Measurements from ENCODE around the gene XIRP2. TPM values are rescaled to one million over a fixed set of nuclear protein-coding genes. Genes with fewer than 3 reads are reported as not detected.
"Not testable (repeated sequence)": the region's sequence is repeated elsewhere in the genome, so short reads cannot be mapped to it uniquely, and the experiment has no call there.

XIRP2 gene
- total RNA-seq, 1 experiment from 2014 or later = not detected

- BruUV-seq (replicated peaks) = no TSS peak
- no peaks in the 10 kb centered on the region for H3K9me3 Mint-ChIP-seq (ENCODE audit: unreplicated experiment)
- POLR2A ChIA-PET = no interaction called here
- H3K4me3 Mint-ChIP-seq (ENCODE audit: unreplicated experiment) = no peak overlapping the region
- H3K27ac Mint-ChIP-seq (ENCODE audit: low read depth, unreplicated experiment) = no peak overlapping the region
- DNase-seq (ENCODE audit: unreplicated experiment) = no peak
- H3K27me3 Mint-ChIP-seq (ENCODE audit: insufficient read depth, unreplicated experiment) = no peaks in the 10 kb centered on the region
- CTCF ChIA-PET = no interaction called here
- no peaks in the 10 kb centered on the region for H3K4me1 Mint-ChIP-seq (ENCODE audit: insufficient read depth, unreplicated experiment)
- intact Hi-C loops (cut with micrococcal nuclease) = no loop called here
- TF ChIP-seq CTCF (IDR thresholded peaks at IDR 0.05; ENCODE audit: unreplicated experiment) = no peak
- no peaks in the 10 kb centered on the region for H3K36me3 Mint-ChIP-seq (ENCODE audit: insufficient read depth, unreplicated experiment)
Measured at GRCh38 chr2:167100506-167100905, 212.2 kb downstream of the XIRP2 start.

- Mint-ChIP-seq H3K4me1 (ENCODE audit: insufficient read depth, unreplicated experiment) (no peaks in the 10 kb centered on the region), H3K36me3 (ENCODE audit: insufficient read depth, unreplicated experiment) (no peaks in the 10 kb centered on the region), H3K27ac (ENCODE audit: low read depth, unreplicated experiment) (no peak overlapping the region), H3K4me3 (ENCODE audit: unreplicated experiment) (no peak overlapping the region), H3K27me3 (ENCODE audit: insufficient read depth, unreplicated experiment) (no peaks in the 10 kb centered on the region), H3K9me3 (ENCODE audit: unreplicated experiment) (no peaks in the 10 kb centered on the region)
- TF ChIP-seq CTCF (IDR thresholded peaks at IDR 0.05; ENCODE audit: unreplicated experiment) = no peak
- ChIA-PET CTCF (interaction anchor here (0.6 kb wide), 1 partner anchor 1015 kb away, joined by 5 read pairs; no protein-coding TSS in a partner anchor), POLR2A (no interaction called here)
- DNase-seq (ENCODE audit: unreplicated experiment) = no peak
- no TSS peak for BruUV-seq (replicated peaks)
- intact Hi-C loops (cut with micrococcal nuclease) = no loop called here
Measured at GRCh38 chr2:167103028-167103756, 214.9 kb downstream of the XIRP2 start.

- DNase-seq (ENCODE audit: unreplicated experiment) = no peak
- intact Hi-C loops (cut with micrococcal nuclease) = no loop called here
- CTCF ChIA-PET = no interaction called here
- no peaks in the 10 kb centered on the region for H3K9me3 Mint-ChIP-seq (ENCODE audit: unreplicated experiment)
- no peak for TF ChIP-seq CTCF (IDR thresholded peaks at IDR 0.05; ENCODE audit: unreplicated experiment)
- no peak overlapping the region for H3K4me3 Mint-ChIP-seq (ENCODE audit: unreplicated experiment)
- no peaks in the 10 kb centered on the region for H3K27me3 Mint-ChIP-seq (ENCODE audit: insufficient read depth, unreplicated experiment)
- H3K36me3 Mint-ChIP-seq (ENCODE audit: insufficient read depth, unreplicated experiment) = no peaks in the 10 kb centered on the region
- POLR2A ChIA-PET = no interaction called here
- BruUV-seq (replicated peaks) = no TSS peak
- no peaks in the 10 kb centered on the region for H3K4me1 Mint-ChIP-seq (ENCODE audit: insufficient read depth, unreplicated experiment)
- no peak overlapping the region for H3K27ac Mint-ChIP-seq (ENCODE audit: low read depth, unreplicated experiment)
Measured at GRCh38 chr2:167103757-167104133, 215.5 kb downstream of the XIRP2 start.

- DNase-seq (ENCODE audit: unreplicated experiment) = no peak
- ChIA-PET POLR2A (no interaction called here), CTCF (no interaction called here)
- no peaks in the 10 kb centered on the region for H3K27me3 Mint-ChIP-seq (ENCODE audit: insufficient read depth, unreplicated experiment)
- no peak for TF ChIP-seq CTCF (IDR thresholded peaks at IDR 0.05; ENCODE audit: unreplicated experiment)
- no peaks in the 10 kb centered on the region for H3K9me3 Mint-ChIP-seq (ENCODE audit: unreplicated experiment)
- H3K36me3 Mint-ChIP-seq (ENCODE audit: insufficient read depth, unreplicated experiment) = no peaks in the 10 kb centered on the region
- intact Hi-C loops (cut with micrococcal nuclease) = no loop called here
- no peaks in the 10 kb centered on the region for H3K4me1 Mint-ChIP-seq (ENCODE audit: insufficient read depth, unreplicated experiment)
- H3K4me3 Mint-ChIP-seq (ENCODE audit: unreplicated experiment) = no peak overlapping the region
- H3K27ac Mint-ChIP-seq (ENCODE audit: low read depth, unreplicated experiment) = no peak overlapping the region
- BruUV-seq (replicated peaks) = no TSS peak
Measured at GRCh38 chr2:167104691-167105090, 216.4 kb downstream of the XIRP2 start.

GRCh38 chr2:167109682-167110081, 221.4 kb downstream of the XIRP2 start:
- H3K36me3 Mint-ChIP-seq (ENCODE audit: insufficient read depth, unreplicated experiment); H3K4me1 Mint-ChIP-seq (ENCODE audit: insufficient read depth, unreplicated experiment); DNase-seq (ENCODE audit: unreplicated experiment); CTCF ChIA-PET; H3K9me3 Mint-ChIP-seq (ENCODE audit: unreplicated experiment); POLR2A ChIA-PET; intact Hi-C loops (cut with micrococcal nuclease); H3K4me3 Mint-ChIP-seq (ENCODE audit: unreplicated experiment); H3K27me3 Mint-ChIP-seq (ENCODE audit: insufficient read depth, unreplicated experiment); H3K27ac Mint-ChIP-seq (ENCODE audit: low read depth, unreplicated experiment); BruUV-seq (replicated peaks): not testable (repeated sequence)

Measured in MCF 10A (cell line).